GM12878 (cell line): ENCODE data around the gene EDARADD. TPM values are rescaled to one million over a fixed set of nuclear protein-coding genes. Genes with fewer than 3 reads are reported as not detected.

Experiments
- ATAC-seq: fragments of 200-7000 bp; cut with Tn5 transposase; 3 replicates; pipeline ENCODE4 v1.9.1; 2020; ENCODE audit warnings: mild to moderate bottlenecking, moderate library complexity
- BruUV-seq: library from RNA; stranded (reverse); fragments of 400-500 nt; replicated peaks from 2 replicates; lab custom pipeline; 2021; lab: Mats Ljungman, UMichigan
- CTCF ChIA-PET: fragments of 300-600 bp; sonication (Branson Sonifier 250); formaldehyde crosslinking; extraction: SDS; loops from one replicate; lab custom pipeline; 2021; ENCODE audit warnings: inconsistent platforms; lab: Yijun Ruan, JAX
- POLR2A ChIA-PET: fragments of 350-600 bp; formaldehyde crosslinking; extraction: SDS; loops from one replicate; lab custom pipeline; 2021; ENCODE audit warnings: inconsistent platforms; lab: Charles Lee
- RAD21 ChIA-PET: fragments of 300-600 bp; sonication (Branson Sonifier 250); formaldehyde crosslinking; loops from one replicate; lab custom pipeline; 2023; ENCODE audit warnings: antibody characterized with exemption; ENCODE audit not compliant: unreplicated experiment; lab: Charles Lee
- SMC1A ChIA-PET: fragments of 300-600 bp; sonication (Branson Sonifier 250); formaldehyde crosslinking; loops from one replicate; lab custom pipeline; 2023; ENCODE audit not compliant: unreplicated experiment, uncharacterized antibody; lab: Charles Lee
- DNase-seq: peaks from one replicate; pipeline ENCODE4 v3.0.0-alpha.2; 2011; ENCODE audit warnings: low read depth, low spot score
- FAIRE-seq: peaks from 3 replicates; lab custom pipeline; 2011; peaks lifted over from hg19 to GRCh38; lab: Jason Lieb, UNC
- H2AFZ ChIP-seq: 2 replicates; pipeline ENCODE4 v1.6.0; 2011; ENCODE audit warnings: low read depth, low read length, control low read depth; ENCODE audit not compliant: control insufficient read depth
- H3K27ac ChIP-seq: 2 replicates; pipeline ENCODE4 v1.5.1; 2011; ENCODE audit warnings: control low read depth; ENCODE audit not compliant: control insufficient read depth, insufficient read depth
- H3K27me3 ChIP-seq, 2 experiments: replicated peaks in 1 of 2; 2 replicates each; pipeline versions ENCODE4 v1.6.0 to v1.6.1; 2011; ENCODE audit warnings: low read length in 1 of 2; ENCODE audit not compliant: control insufficient read depth in 2 of 2, insufficient read depth in 2 of 2
- H3K36me3 ChIP-seq, 2 experiments: 2 replicates each; pipeline ENCODE4 v1.5.1; 2011; ENCODE audit warnings: low read length in 1 of 2; ENCODE audit not compliant: control insufficient read depth in 2 of 2, insufficient read depth in 2 of 2
- H3K4me1 ChIP-seq: 2 replicates; pipeline ENCODE4 v1.6.1; 2011; ENCODE audit warnings: mild to moderate bottlenecking, low read length, moderate library complexity, mixed read lengths; ENCODE audit not compliant: control insufficient read depth, insufficient read depth
- H3K4me2 ChIP-seq: 2 replicates; pipeline ENCODE4 v1.6.0; 2011; ENCODE audit warnings: control low read depth; ENCODE audit not compliant: control insufficient read depth, insufficient read depth
- H3K4me3 ChIP-seq: fragments of 200-600 bp; sonication (generic); 2 replicates; pipeline ENCODE4 v1.5.1; 2016
- H3K79me2 ChIP-seq: 2 replicates; pipeline ENCODE4 v1.6.0; 2011; ENCODE audit warnings: low read length; ENCODE audit not compliant: control insufficient read depth, insufficient read depth
- H3K9ac ChIP-seq: 2 replicates; pipeline ENCODE4 v1.8.0; 2011; ENCODE audit warnings: low read length, control low read depth, mixed read lengths; ENCODE audit not compliant: control insufficient read depth, insufficient read depth
- H3K9me3 ChIP-seq: replicated peaks from 3 replicates; pipeline ENCODE4 v1.5.1; 2011; ENCODE audit warnings: mild to moderate bottlenecking, low read length; ENCODE audit not compliant: control insufficient read depth, insufficient read depth
- H4K20me1 ChIP-seq: 2 replicates; pipeline ENCODE4 v1.6.0; 2011; ENCODE audit not compliant: control insufficient read depth, insufficient read depth
- CTCF ChIP-seq, 3 experiments: IDR thresholded peaks in 2 of 3; conservative IDR thresholded peaks in 1 of 3; 2 replicates each; pipeline ENCODE4 v1.5.1; 2011; ENCODE audit warnings: low read depth in 3 of 3, low read length in 3 of 3, mild to moderate bottlenecking in 3 of 3, control low read depth in 2 of 3, moderate library complexity in 2 of 3, inconsistent platforms in 1 of 3, mixed read lengths in 1 of 3; ENCODE audit not compliant: control insufficient read depth in 2 of 3, insufficient read depth in 1 of 3; ENCODE audit errors: extremely low read depth in 1 of 3
- SPI1 ChIP-seq: IDR thresholded peaks from 2 replicates; pipeline ENCODE4 v1.6.1; 2011; ENCODE audit warnings: low read depth, mild to moderate bottlenecking, low read length, moderate library complexity, borderline replicate concordance; ENCODE audit not compliant: insufficient read depth
- ZBTB40 ChIP-seq: fragments of 450-650 bp; IDR thresholded peaks from 2 replicates; pipeline ENCODE4 v1.6.1; 2016; ENCODE audit warnings: mild to moderate bottlenecking, moderate library complexity, borderline replicate concordance
- WGBS: methylation state at CpG from one replicate; pipeline ENCODE4 v1.1.6; 2016; ENCODE audit warnings: low lambda C conversion rate; ENCODE audit not compliant: insufficient replicate concordance, insufficient coverage; ENCODE audit errors: missing lambda C conversion rate; 5-methylcytosine and 5-hydroxymethylcytosine counted together
- in situ Hi-C: fragments of 300-500 bp; cut with MboI; formaldehyde crosslinking; loops from 9 replicates; pipeline ENCODE4 v1.14.3; 2018; ENCODE audit warnings: mixed read lengths
- intact Hi-C: fragments of 100-400 bp; cut with micrococcal nuclease; formaldehyde crosslinking; loops from one replicate; pipeline ENCODE4 v1.14.2; 2022; ENCODE audit not compliant: unreplicated experiment
- polyA plus RNA-seq, 11 experiments: library from polyadenylated mRNA; depleted of rRNA in 4 of 11; unstranded in 6 of 11; stranded (reverse) in 5 of 11; fragments of >200 nt; fragmentation: Nextera tagmentation in 4 of 11; fragmentation: Illumina TruSeq in 1 of 11; extraction: Ambion mirVana in 4 of 11; extraction: Trizol in 1 of 11; gene quantifications; 1 replicate in 1 of 11; 2 replicates in 10 of 11; pipeline versions ENCODE4 v1.2.1 to v1.2.3, GENCODE V29; 2011 to 2016; ENCODE audit warnings: inconsistent platforms in 2 of 11, missing spikeins in 2 of 11, low read depth in 1 of 11
- total RNA-seq, 4 experiments: library from RNA; depleted of rRNA in 3 of 4; stranded (reverse); fragments of >200 nt in 3 of 4; fragmentation: Illumina TruSeq in 1 of 4; extraction: Trizol in 1 of 4; gene quantifications; 2 replicates each; pipeline versions ENCODE4 v1.2.1 to v1.2.3, GENCODE V29; 2013 to 2021
- TF ChIP-seq, protein P1 (sequence below): fragments of 450-650 bp; formaldehyde crosslinking; IDR thresholded peaks from 2 replicates; pipeline ENCODE4 v1.4.0; 2022; ENCODE audit warnings: mild to moderate bottlenecking, moderate library complexity

EDARADD gene
- total and polyA plus RNA-seq, 10 of the 15 experiments (the other 5 are each of a cell fraction or from before 2014, with no cell fraction given), result 0.58 to 6.1 (median 4.7) TPM

- no peak for TF ChIP-seq CTCF (IDR thresholded peaks at IDR 0.05 in 2 of 3, conservative IDR thresholded peaks at IDR 0.05 in 1 of 3; ENCODE audit: control insufficient read depth in 2 of 3, extremely low read depth in 1 of 3, insufficient read depth in 1 of 3, low read depth in 3 of 3, low read length in 3 of 3)
- no peak; the same call in 1 of the 2 replicates for TF ChIP-seq ZBTB40
These were observed 130.2 kb downstream of the EDARADD start (continued) for GRCh38 chr1:236524142-236524894.

GRCh38 chr1:236524895-236525184 is 130.8 kb downstream of the EDARADD start:
- no peak for FAIRE-seq
- POLR2A ChIA-PET, result interaction anchor here (1.1 kb wide), 1 partner anchor 9 kb away, joined by 4 read pairs; no protein-coding TSS in a partner anchor
- Histone ChIP-seq H3K9ac (no peak overlapping the region; the same call in 1 of the 2 replicates), H3K27ac (peak overlapping the region; percentile 22; the same call in 1 of the 2 replicates), H4K20me1 (no peaks in the 10 kb centered on the region), H3K4me3 (peak overlapping the region; percentile 89), H3K4me1 (no peaks in the 10 kb centered on the region)
- RAD21 ChIA-PET, result interaction anchor here (0.8 kb wide), 1 partner anchor 80 kb away, joined by 3 read pairs; no protein-coding TSS in a partner anchor
- TF ChIP-seq, protein P1, sequence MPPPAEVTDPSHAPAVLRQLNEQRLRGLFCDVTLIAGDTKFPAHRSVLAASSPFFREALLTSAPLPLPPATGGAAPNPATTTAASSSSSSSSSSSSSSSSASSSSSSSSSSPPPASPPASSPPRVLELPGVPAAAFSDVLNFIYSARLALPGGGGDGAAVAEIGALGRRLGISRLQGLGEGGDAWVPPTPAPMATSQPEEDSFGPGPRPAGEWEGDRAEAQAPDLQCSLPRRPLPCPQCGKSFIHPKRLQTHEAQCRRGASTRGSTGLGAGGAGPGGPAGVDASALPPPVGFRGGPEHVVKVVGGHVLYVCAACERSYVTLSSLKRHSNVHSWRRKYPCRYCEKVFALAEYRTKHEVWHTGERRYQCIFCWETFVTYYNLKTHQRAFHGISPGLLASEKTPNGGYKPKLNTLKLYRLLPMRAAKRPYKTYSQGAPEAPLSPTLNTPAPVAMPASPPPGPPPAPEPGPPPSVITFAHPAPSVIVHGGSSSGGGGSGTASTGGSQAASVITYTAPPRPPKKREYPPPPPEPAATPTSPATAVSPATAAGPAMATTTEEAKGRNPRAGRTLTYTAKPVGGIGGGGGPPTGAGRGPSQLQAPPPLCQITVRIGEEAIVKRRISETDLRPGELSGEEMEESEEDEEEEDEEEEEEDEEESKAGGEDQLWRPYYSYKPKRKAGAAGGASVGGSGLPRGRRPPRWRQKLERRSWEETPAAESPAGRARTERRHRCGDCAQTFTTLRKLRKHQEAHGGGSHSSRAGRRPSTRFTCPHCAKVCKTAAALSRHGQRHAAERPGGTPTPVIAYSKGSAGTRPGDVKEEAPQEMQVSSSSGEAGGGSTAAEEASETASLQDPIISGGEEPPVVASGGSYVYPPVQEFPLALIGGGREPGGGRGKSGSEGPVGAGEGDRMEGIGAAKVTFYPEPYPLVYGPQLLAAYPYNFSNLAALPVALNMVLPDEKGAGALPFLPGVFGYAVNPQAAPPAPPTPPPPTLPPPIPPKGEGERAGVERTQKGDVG (CRISPR knock-in tag), result no peak
- TF ChIP-seq SPI1 (peak; percentile 70), ZBTB40 (peak; percentile 24; the same call in 1 of the 2 replicates)
- TF ChIP-seq, all 136 proteins: peak for 2
- Histone ChIP-seq H3K27me3 (no peaks in the 10 kb centered on the region), H3K9me3 (no peaks in the 10 kb centered on the region), H3K4me2 (peak overlapping the region; percentile 70), H2AFZ (peak overlapping the region; percentile 94), H3K79me2 (peaks cover 7% of the 10 kb centered on the region), H3K36me3 (peaks cover 0 to 7% of the 10 kb centered on the region in 2 experiments; a peak in 1 of 4 replicates)
- DNase-seq, result no peak
- BruUV-seq, result no TSS peak
- in situ Hi-C loops, result no loop called here
- CTCF ChIA-PET, result interaction anchor here (1.1 kb wide), 1 partner anchor 272 kb away, joined by 3 read pairs; no protein-coding TSS in a partner anchor
- 0% methylated on average over 3 of the region's 3 CpGs for WGBS
- intact Hi-C loops, result no loop called here
- peak; percentile 9; the same call in 1 of the 3 replicates for ATAC-seq
- SMC1A ChIA-PET, result interaction anchor here (1.0 kb wide), 1 partner anchor 10 kb away, joined by 3 read pairs; no protein-coding TSS in a partner anchor
